K562 (cell line): ENCODE data around the gene VBP1. TPM values are rescaled to one million over a fixed set of nuclear protein-coding genes. Genes with fewer than 3 reads are reported as not detected.
A peak's percentile ranks its signal among the peaks of the same experiment; 100 is the strongest.

ENCODE experiments used
- BRF1 ChIP-seq: IDR thresholded peaks from 3 replicates; pipeline ENCODE4 v1.6.1; 2011; ENCODE audit warnings: borderline replicate concordance, mild to moderate bottlenecking; ENCODE audit not compliant: insufficient read length; ENCODE audit errors: extremely low read depth
- CBFA2T2 ChIP-seq: fragments of 450-650 bp; conservative IDR thresholded peaks from 2 replicates; pipeline ENCODE4 v1.6.1; 2017; ENCODE audit warnings: mild to moderate bottlenecking
- CC2D1A ChIP-seq: fragments of 450-650 bp; IDR thresholded peaks from 2 replicates; pipeline ENCODE4 v1.6.1; 2017; ENCODE audit warnings: mild to moderate bottlenecking
- CTBP1 ChIP-seq: fragments of 450-650 bp; IDR thresholded peaks from 2 replicates; pipeline ENCODE4 v1.6.1; 2016; ENCODE audit warnings: borderline replicate concordance
- ERF ChIP-seq: fragments of 450-650 bp; formaldehyde crosslinking; IDR thresholded peaks from 2 replicates; pipeline ENCODE4 v1.4.0; 2020; ENCODE audit warnings: mild to moderate bottlenecking, mixed read lengths
- FOXM1 ChIP-seq, 2 experiments: fragments of 450-650 bp in 1 of 2; sonication (generic) in 1 of 2; formaldehyde crosslinking in 1 of 2; IDR thresholded peaks; 2 replicates each; pipeline versions ENCODE4 v1.6.1 to v1.9.0; 2017 to 2022; ENCODE audit warnings: low read depth in 2 of 2, mild to moderate bottlenecking in 2 of 2, missing genetic modification reagents in 1 of 2, moderate library complexity in 1 of 2
- FOXP4 ChIP-seq: sonication (generic); formaldehyde crosslinking; IDR thresholded peaks from 2 replicates; pipeline ENCODE4 v1.8.0; 2022; ENCODE audit warnings: mild to moderate bottlenecking, missing genetic modification reagents, borderline replicate concordance
- GATAD2B ChIP-seq: fragments of 450-650 bp; IDR thresholded peaks from 2 replicates; pipeline ENCODE4 v1.6.1; 2017; ENCODE audit warnings: mild to moderate bottlenecking, borderline replicate concordance
- MYNN ChIP-seq, 2 experiments: sonication (generic); formaldehyde crosslinking in 1 of 2; IDR thresholded peaks; 2 replicates each; pipeline versions ENCODE4 v1.5.0 to v1.6.1; 2016 to 2020; ENCODE audit warnings: antibody characterized with exemption in 1 of 2, missing genetic modification reagents in 1 of 2
- PRPF4 ChIP-seq: fragments of 200-400 bp; formaldehyde crosslinking; IDR thresholded peaks from one replicate; pipeline ENCODE4 v1.6.1; 2017; ENCODE audit warnings: low read length, low read depth, mild to moderate bottlenecking; ENCODE audit not compliant: insufficient read depth, poor library complexity, severe bottlenecking
- RCOR1 ChIP-seq, 2 experiments: IDR thresholded peaks; 2 replicates each; pipeline ENCODE4 v1.6.1; 2012; ENCODE audit warnings: low read depth in 2 of 2, low read length in 2 of 2, borderline replicate concordance in 1 of 2, improper control_type of control experiment in 1 of 2
- TAL1 ChIP-seq: fragments of 450-650 bp; IDR thresholded peaks from 2 replicates; pipeline ENCODE4 v1.6.1; 2016; ENCODE audit warnings: mild to moderate bottlenecking
- ZEB2 ChIP-seq: fragments of 450-650 bp; IDR thresholded peaks from 2 replicates; pipeline ENCODE4 v1.6.1; 2016
- ZNF311 ChIP-seq: fragments of 250-450 bp; sonication (Bioruptor Pico); IDR thresholded peaks from 2 replicates; pipeline ENCODE4 v1.4.0; 2020; ENCODE audit warnings: mild to moderate bottlenecking, moderate library complexity
- ZNF583 ChIP-seq: fragments of 250-450 bp; sonication (Bioruptor Pico); IDR thresholded peaks from 2 replicates; pipeline ENCODE4 v1.4.0; 2020
- ZNF79 ChIP-seq: fragments of 250-450 bp; sonication (Bioruptor Pico); IDR thresholded peaks from 2 replicates; pipeline ENCODE4 v1.4.0; 2020; ENCODE audit warnings: low read depth, mild to moderate bottlenecking, moderate library complexity
- polyA plus RNA-seq, 8 experiments: library from polyadenylated mRNA; depleted of rRNA in 4 of 8; stranded (reverse) in 5 of 8; unstranded in 3 of 8; fragments of >200 nt; fragmentation: Nextera tagmentation in 2 of 8; fragmentation: Illumina TruSeq in 1 of 8; extraction: Ambion mirVana in 2 of 8; extraction: Trizol in 1 of 8; gene quantifications; 2 replicates each; pipeline versions ENCODE4 v1.2.1 to v1.2.3, GENCODE V29; 2011 to 2014; ENCODE audit warnings: inconsistent platforms in 1 of 8, missing spikeins in 1 of 8
- total RNA-seq, 7 experiments: library from RNA; depleted of rRNA in 6 of 7; stranded (reverse); fragments of >200 nt in 6 of 7; fragmentation: Illumina TruSeq in 2 of 7; extraction: Trizol in 2 of 7; gene quantifications; 2 replicates each; pipeline versions ENCODE4 v1.2.1 to v1.2.3, GENCODE V29; 2011 to 2021; ENCODE audit warnings: low replicate concordance in 1 of 7

Gene VBP1
- total and polyA plus RNA-seq, 9 of the 15 experiments (the other 6 are each of a cell fraction or from before 2014, with no cell fraction given) = 83.2 to 263 (median 151) TPM

- 0 out of 2 replicates have a peak, but pooled peaks have one; percentile 45 for TF ChIP-seq MYNN (IDR thresholded peaks at IDR 0.05)
- no peak for TF ChIP-seq MYNN (CRISPR knock-in tag; IDR thresholded peaks at IDR 0.05)
- no peak for TF ChIP-seq ZNF311 (CRISPR knock-in tag)
- peak; percentile 39; the same call in 1 of the 2 replicates for TF ChIP-seq FOXM1 (IDR thresholded peaks at IDR 0.05; ENCODE audit: low read depth)
- TF ChIP-seq FOXM1 (CRISPR knock-in tag; IDR thresholded peaks at IDR 0.05; ENCODE audit: low read depth) = no peak
- TF ChIP-seq TAL1 = peak; percentile 84
- TF ChIP-seq PRPF4 = no peak
- TF ChIP-seq CTBP1 = peak; percentile 34; the same call in 1 of the 2 replicates
- TF ChIP-seq BRF1 = no peak
- TF ChIP-seq FOXP4 (CRISPR knock-in tag) = no peak
- TF ChIP-seq RCOR1 (IDR thresholded peaks at IDR 0.05; ENCODE audit: borderline replicate concordance in 1 of 2, low read depth in 2 of 2, low read length in 2 of 2) = peak in 1 of 2 experiments; percentile 53; a peak in 1 of 4 replicates
- peak; percentile 88 for TF ChIP-seq CBFA2T2
- TF ChIP-seq ERF (CRISPR knock-in tag) = no peak
- peak; percentile 36; the same call in 1 of the 2 replicates for TF ChIP-seq GATAD2B
- TF ChIP-seq ZEB2 = peak; percentile 53; the same call in 1 of the 2 replicates
- no peak for TF ChIP-seq ZNF79
- peak; percentile 66; the same call in 1 of the 2 replicates for TF ChIP-seq CC2D1A
- no peak for TF ChIP-seq ZNF583 (CRISPR knock-in tag)
These were observed 2.5 kb downstream of the VBP1 start (continued) for GRCh38 chrX:155218777-155219176.
